Measurements from ENCODE around the gene PIGU. TPM values are rescaled to one million over a fixed set of nuclear protein-coding genes. Genes with fewer than 3 reads are reported as not detected.

Gene PIGU
- polyA plus RNA-seq, 1 donor from 2014 or later, result 35.8 TPM

DNA sequence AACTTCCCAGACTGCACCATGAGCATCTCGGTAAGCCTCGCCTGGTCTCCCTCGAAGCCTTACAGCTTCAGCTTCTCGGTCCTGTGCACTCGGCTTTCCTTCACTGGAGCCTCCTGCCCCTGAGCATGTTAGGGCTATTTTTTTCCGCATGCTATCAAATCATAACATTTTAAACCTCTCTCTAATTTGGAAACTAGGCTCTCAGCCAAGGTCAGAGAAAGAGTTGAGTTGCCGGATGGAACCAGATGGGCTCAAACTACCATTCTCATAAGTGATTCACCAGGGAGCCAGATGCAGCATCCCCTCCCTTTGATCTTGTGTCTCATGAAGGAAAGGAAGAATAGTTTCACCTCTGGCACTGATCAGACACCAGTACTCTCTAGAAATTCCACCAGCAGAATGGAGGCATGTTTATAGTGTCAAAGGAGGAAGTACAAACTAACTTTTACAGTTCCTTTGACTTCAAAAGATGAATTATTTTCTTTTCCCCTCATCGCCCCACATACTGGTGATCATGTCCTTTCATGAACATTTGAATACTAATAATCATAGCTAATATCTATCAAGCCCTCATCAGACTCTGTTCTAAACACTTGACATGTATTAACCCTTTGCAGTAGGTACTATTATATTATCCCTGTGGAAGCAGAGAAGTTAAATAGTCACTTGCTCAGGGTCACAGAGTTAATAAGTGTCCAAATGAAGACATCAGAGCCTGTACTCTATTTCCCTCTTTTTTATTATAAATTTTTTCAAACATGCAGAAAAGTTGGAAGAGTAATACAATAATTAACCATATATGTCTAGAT, 71.7 kb downstream of the PIGU start:
- TF ChIP-seq EP300 (conservative IDR thresholded peaks at IDR 0.05; ENCODE audit: poor library complexity, severe bottlenecking), result no peak
- no peak for TF ChIP-seq CTCF (IDR thresholded peaks at IDR 0.05; ENCODE audit: poor library complexity, severe bottlenecking)
- TF ChIP-seq TAF1 (IDR thresholded peaks at IDR 0.05; ENCODE audit: low read depth), result no peak
- TF ChIP-seq RAD21 (conservative IDR thresholded peaks at IDR 0.05), result no peak
- TF ChIP-seq REST (IDR thresholded peaks at IDR 0.05; ENCODE audit: borderline replicate concordance), result no peak
- no peak for TF ChIP-seq MXI1 (conservative IDR thresholded peaks at IDR 0.05; ENCODE audit: poor library complexity, severe bottlenecking)
- TF ChIP-seq POLR2AphosphoS5 (IDR thresholded peaks at IDR 0.05), result no peak
- TF ChIP-seq EZH2 (IDR thresholded peaks at IDR 0.05; ENCODE audit: borderline replicate concordance, insufficient read depth, low read length, poor library complexity, severe bottlenecking), result no peak
- no peak for TF ChIP-seq SMC3 (conservative IDR thresholded peaks at IDR 0.05; ENCODE audit: poor library complexity)

DNA sequence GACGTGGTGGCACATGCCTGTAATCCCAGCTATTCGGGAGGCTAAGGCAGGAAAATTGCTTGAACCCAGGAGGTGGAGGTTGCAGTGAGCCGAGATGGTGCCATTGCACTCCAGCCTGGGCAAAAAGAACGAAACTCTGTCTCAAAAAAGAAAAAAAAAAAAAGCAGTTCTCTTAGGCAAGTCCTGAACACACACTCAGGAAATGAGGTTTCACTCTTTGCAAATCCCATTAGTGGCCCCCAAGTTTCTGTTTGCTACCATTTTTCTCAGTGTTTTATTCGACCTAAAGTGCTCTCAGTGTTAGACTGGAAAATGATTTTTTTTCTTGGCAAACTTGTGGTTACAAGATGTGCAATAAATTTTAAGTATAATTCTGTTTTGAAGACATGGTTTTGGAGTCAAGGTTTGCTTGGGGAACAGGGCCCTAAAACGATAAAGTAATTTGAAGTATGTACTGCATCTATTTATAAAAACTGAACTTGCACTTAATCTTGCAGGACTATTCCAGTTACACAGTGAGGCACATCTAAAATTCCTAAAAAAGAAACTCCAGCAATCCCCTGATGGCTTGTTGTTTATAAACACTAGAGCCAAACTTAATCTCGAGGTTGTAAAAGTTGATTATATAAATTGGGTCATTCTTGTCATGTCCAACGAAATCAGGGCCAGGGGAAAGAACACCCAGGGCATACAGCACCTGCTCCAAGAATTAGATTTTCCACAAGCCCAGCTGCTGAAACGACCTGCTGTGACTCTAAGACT, 75.8 kb downstream of the PIGU start:
- Histone ChIP-seq H3K27ac (ENCODE audit: low read length) (no peak overlapping the region), H3K9me2 (ENCODE audit: insufficient read depth, low read length) (no peaks in the 10 kb centered on the region), H3K9me3 (ENCODE audit: low read length) (no peaks in the 10 kb centered on the region), H3F3A (ENCODE audit: insufficient read depth, low read length, poor library complexity, severe bottlenecking) (no peaks in the 10 kb centered on the region), H3K4me2 (ENCODE audit: low read length) (no peak overlapping the region), H4K20me1 (ENCODE audit: insufficient read depth) (no peaks in the 10 kb centered on the region), H2AFZ (ENCODE audit: low read depth, low read length) (no peak overlapping the region), H3K79me2 (replicated peaks; ENCODE audit: insufficient read depth, low read length) (no peaks in the 10 kb centered on the region), H3K36me3 (ENCODE audit: insufficient read depth, low read length) (no peaks in the 10 kb centered on the region), H3K4me3 (ENCODE audit: low read length) (no peak overlapping the region), H3K27me3 (ENCODE audit: insufficient read depth, low read depth, low read length) (no peaks in the 10 kb centered on the region), H3K9ac (ENCODE audit: low read length) (no peak overlapping the region)
- TF ChIP-seq CTCF (IDR thresholded peaks at IDR 0.05; ENCODE audit: poor library complexity, severe bottlenecking), result no peak
- no peak for TF ChIP-seq EP300 (conservative IDR thresholded peaks at IDR 0.05; ENCODE audit: poor library complexity, severe bottlenecking)
- no peak for TF ChIP-seq TAF1 (IDR thresholded peaks at IDR 0.05; ENCODE audit: low read depth)
- no peak for TF ChIP-seq REST (IDR thresholded peaks at IDR 0.05; ENCODE audit: borderline replicate concordance)
- TF ChIP-seq SMC3 (conservative IDR thresholded peaks at IDR 0.05; ENCODE audit: poor library complexity), result no peak

More for the DNA sequence above, 71.7 kb downstream of the PIGU start:
- no peaks in the 10 kb centered on the region for H3K27me3 ChIP-seq (ENCODE audit: insufficient read depth, low read depth, low read length)
- H4K20me1 ChIP-seq (ENCODE audit: insufficient read depth), result no peaks in the 10 kb centered on the region
- no peaks in the 10 kb centered on the region for H3K36me3 ChIP-seq (ENCODE audit: insufficient read depth, low read length)
- no peaks in the 10 kb centered on the region for H3F3A ChIP-seq (ENCODE audit: insufficient read depth, low read length, poor library complexity, severe bottlenecking)
- no peak overlapping the region for H3K9ac ChIP-seq (ENCODE audit: low read length)
- no peaks in the 10 kb centered on the region for H3K79me2 ChIP-seq (replicated peaks; ENCODE audit: insufficient read depth, low read length)
- H3K27ac ChIP-seq (ENCODE audit: low read length), result no peak overlapping the region
- H3K4me2 ChIP-seq (ENCODE audit: low read length), result no peak overlapping the region
- H3K9me3 ChIP-seq (ENCODE audit: low read length), result no peaks in the 10 kb centered on the region
- no peak overlapping the region for H3K4me3 ChIP-seq (ENCODE audit: low read length)
- no peaks in the 10 kb centered on the region for H3K9me2 ChIP-seq (ENCODE audit: insufficient read depth, low read length)
- no peak overlapping the region for H2AFZ ChIP-seq (ENCODE audit: low read depth, low read length)
